Measurements from ENCODE around the gene ALKBH3.
A peak's percentile ranks its signal among the peaks of the same experiment; 100 is the strongest.

ALKBH3 gene

GRCh38 chr11:43931717-43932039 lies 51.0 kb downstream of the ALKBH3 start:
- no peak for DNase-seq (ENCODE audit: low read depth)
- TF ChIP-seq, protein P1, sequence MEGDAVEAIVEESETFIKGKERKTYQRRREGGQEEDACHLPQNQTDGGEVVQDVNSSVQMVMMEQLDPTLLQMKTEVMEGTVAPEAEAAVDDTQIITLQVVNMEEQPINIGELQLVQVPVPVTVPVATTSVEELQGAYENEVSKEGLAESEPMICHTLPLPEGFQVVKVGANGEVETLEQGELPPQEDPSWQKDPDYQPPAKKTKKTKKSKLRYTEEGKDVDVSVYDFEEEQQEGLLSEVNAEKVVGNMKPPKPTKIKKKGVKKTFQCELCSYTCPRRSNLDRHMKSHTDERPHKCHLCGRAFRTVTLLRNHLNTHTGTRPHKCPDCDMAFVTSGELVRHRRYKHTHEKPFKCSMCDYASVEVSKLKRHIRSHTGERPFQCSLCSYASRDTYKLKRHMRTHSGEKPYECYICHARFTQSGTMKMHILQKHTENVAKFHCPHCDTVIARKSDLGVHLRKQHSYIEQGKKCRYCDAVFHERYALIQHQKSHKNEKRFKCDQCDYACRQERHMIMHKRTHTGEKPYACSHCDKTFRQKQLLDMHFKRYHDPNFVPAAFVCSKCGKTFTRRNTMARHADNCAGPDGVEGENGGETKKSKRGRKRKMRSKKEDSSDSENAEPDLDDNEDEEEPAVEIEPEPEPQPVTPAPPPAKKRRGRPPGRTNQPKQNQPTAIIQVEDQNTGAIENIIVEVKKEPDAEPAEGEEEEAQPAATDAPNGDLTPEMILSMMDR (conservative IDR thresholded peaks at IDR 0.05; ENCODE audit: low read depth, low read length): no peak
- no peak overlapping the region for H3K4me3 ChIP-seq (ENCODE audit: low read length)

DNA sequence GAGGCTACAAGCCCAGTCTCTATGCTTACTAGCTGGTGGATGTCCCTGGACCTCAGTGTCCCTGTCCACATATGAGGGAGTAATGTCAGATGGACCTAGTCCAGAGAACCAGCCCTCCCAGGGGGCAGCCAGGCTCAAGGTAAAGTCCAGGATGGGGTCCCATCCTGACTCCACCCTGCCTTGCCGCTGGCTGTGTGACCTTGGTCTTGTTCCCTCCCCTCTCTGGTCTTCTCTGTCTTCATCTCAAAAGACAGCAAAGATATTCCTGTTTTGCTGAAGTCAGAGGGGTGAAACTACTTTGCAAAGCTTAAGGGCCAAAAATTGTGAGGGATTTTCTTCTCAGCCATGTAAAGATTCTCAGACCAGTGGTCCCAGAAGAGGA lies 52.6 kb downstream of the ALKBH3 start:
- no peak overlapping the region for H3K4me3 ChIP-seq (ENCODE audit: low read length)
- TF ChIP-seq, protein P1 (conservative IDR thresholded peaks at IDR 0.05; ENCODE audit: low read depth, low read length): no peak
- DNase-seq (ENCODE audit: low read depth): no peak

DNA sequence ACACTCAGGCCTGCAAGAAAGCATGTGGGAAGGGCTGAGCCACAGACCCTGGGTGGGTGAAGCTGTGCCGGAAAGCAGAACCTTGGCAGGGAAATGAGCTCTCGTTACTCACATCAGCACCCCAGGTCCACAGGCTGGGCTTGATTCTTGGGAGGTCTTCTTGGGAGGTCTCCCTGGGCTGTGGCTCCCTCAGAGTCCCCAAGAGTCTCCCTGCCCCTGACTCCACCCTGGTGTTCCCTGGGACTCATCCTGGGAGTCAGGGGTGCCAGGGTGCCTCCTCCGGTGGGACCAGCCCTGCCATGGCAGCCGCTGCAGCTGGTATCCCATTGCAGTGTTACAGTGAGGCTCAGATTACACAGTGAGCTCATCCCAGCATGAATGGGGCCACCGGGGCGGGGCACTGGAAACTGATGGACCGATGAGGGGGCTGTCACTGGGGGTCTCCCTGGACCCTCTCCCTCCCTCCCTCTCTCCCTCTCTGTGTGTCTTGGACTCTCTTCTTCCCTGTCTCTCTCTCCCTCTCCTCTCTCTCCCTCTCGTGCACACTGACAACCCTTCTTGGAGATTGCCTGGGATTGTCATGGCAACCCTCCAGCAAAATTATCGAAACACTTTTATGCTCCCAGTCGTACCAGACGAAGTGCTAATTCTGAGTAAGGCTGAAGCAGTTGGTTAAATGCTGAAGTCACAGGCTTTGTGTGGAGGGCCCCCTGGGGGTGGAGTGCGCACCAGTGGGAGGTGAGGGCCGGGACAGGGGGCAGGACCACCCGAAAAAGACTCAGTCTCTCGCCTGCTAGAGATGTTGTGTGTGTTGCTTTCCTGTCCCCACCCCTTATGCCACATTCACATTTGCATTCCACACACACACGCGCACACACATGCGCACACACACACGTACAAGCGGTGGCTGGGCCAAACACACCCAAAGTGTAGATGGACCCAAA lies 53.2 kb downstream of the ALKBH3 start:
- no peak for DNase-seq (ENCODE audit: low read depth)
- TF ChIP-seq, protein P1 (conservative IDR thresholded peaks at IDR 0.05; ENCODE audit: low read depth, low read length): peak; percentile 21
- H3K4me3 ChIP-seq (ENCODE audit: low read length): no peak overlapping the region

- no peak for DNase-seq (ENCODE audit: low read depth)
- H3K4me3 ChIP-seq (ENCODE audit: low read length): no peak overlapping the region
- TF ChIP-seq, protein P1 (conservative IDR thresholded peaks at IDR 0.05; ENCODE audit: low read depth, low read length): no peak
Observed at GRCh38 chr11:43934601-43935423, 54.2 kb downstream of the ALKBH3 start.

DNA sequence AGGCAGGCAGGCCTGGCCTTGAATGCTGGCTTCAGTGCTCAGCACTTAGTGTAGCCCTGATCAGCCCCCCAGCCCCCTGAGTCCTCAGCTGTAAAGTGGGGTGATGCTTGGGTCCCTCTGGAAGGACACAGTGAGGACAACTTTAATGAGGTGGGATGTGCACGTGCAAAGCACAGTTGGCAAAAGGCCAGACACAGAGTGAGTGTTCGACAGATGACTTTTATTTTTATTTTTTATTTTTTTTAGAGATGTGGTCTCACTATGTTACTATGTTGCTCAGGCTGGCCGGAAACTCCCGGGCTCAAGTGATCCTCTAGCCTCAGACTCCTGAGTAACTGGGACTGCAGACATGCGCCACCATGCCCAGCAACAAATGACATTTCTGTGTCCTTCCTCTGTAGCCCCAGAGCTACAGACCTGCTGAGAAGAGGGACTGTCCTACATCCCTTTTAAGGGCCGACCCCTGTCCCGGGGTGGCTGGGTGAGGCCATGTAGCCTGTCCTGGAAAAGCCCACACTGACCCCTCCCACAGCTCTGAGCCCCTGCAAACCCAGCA lies 54.9 kb downstream of the ALKBH3 start:
- H3K4me3 ChIP-seq (ENCODE audit: low read length): no peak overlapping the region
- TF ChIP-seq, protein P1 (conservative IDR thresholded peaks at IDR 0.05; ENCODE audit: low read depth, low read length): no peak
- no peak for DNase-seq (ENCODE audit: low read depth)

- no peak overlapping the region for H3K4me3 ChIP-seq (ENCODE audit: low read length)
- TF ChIP-seq, protein P1 (conservative IDR thresholded peaks at IDR 0.05; ENCODE audit: low read depth, low read length): no peak
- no peak for DNase-seq (ENCODE audit: low read depth)
Observed at GRCh38 chr11:43936076-43936475, 55.4 kb downstream of the ALKBH3 start.

All from retinal pigment epithelial cell (primary cell).